ENCODE results near the gene SYT12.
"Not testable (repeated sequence)": the region's sequence is repeated elsewhere in the genome, so short reads cannot be mapped to it uniquely, and the experiment has no call there.

DNA sequence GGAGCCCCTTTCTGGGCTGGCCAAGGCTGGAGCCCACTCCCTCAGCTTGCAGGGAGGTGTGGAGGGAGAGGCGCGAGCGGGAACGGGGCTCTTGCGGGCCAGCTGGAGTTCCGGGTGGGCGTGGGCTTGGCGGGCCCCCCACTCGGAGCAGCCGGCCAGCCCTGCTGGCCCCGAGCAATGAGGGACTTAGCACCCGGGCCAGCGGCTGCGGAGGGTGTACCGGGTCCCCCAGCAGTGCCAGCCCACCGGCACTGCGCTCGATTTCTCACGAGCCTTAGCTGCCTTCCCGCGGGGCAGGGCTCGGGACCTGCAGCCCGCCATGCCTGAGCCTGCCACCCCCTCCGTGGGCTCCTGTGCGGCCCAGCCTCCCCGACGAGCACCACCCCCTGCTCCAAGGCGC is 34.2 kb upstream of the SYT12 start:
- TF ChIP-seq, protein P1, sequence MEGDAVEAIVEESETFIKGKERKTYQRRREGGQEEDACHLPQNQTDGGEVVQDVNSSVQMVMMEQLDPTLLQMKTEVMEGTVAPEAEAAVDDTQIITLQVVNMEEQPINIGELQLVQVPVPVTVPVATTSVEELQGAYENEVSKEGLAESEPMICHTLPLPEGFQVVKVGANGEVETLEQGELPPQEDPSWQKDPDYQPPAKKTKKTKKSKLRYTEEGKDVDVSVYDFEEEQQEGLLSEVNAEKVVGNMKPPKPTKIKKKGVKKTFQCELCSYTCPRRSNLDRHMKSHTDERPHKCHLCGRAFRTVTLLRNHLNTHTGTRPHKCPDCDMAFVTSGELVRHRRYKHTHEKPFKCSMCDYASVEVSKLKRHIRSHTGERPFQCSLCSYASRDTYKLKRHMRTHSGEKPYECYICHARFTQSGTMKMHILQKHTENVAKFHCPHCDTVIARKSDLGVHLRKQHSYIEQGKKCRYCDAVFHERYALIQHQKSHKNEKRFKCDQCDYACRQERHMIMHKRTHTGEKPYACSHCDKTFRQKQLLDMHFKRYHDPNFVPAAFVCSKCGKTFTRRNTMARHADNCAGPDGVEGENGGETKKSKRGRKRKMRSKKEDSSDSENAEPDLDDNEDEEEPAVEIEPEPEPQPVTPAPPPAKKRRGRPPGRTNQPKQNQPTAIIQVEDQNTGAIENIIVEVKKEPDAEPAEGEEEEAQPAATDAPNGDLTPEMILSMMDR (IDR thresholded peaks at IDR 0.05 in 8 of 11, conservative IDR thresholded peaks at IDR 0.05 in 3 of 11), result not testable (repeated sequence)
- TF ChIP-seq POLR2AphosphoS5, POLR2A (IDR thresholded peaks at IDR 0.05): not testable (repeated sequence)
